WTC11 (cell line): ENCODE results near the gene MAMDC2. TPM values are rescaled to one million over a fixed set of nuclear protein-coding genes. Genes with fewer than 3 reads are reported as not detected.

Source experiments
- ATAC-seq: fragments of 200-7000 bp; cut with Tn5 transposase; 2 replicates; pipeline ENCODE4 v1.10.0; 2021; ENCODE audit warnings: mild to moderate bottlenecking, moderate library complexity
- CTCF ChIA-PET: fragments of 300-600 bp; sonication (Branson Sonifier 250); formaldehyde crosslinking; loops from one replicate; lab custom pipeline; 2021; ENCODE audit warnings: antibody characterized with exemption; lab: Charles Lee
- POLR2A ChIA-PET: fragments of 350-600 bp; sonication (Branson Sonifier 250); formaldehyde crosslinking; loops from one replicate; lab custom pipeline; 2021; ENCODE audit warnings: antibody characterized with exemption; lab: Charles Lee
- DNase-seq: peaks from one replicate; pipeline ENCODE4 v3.0.0; 2021; ENCODE audit warnings: low spot score
- H3K27ac Mint-ChIP-seq: 2 replicates; pipeline ENCODE4 v1.8.0; 2021; ENCODE audit warnings: mixed read lengths
- H3K27me3 Mint-ChIP-seq: 2 replicates; pipeline ENCODE4 v1.8.0; 2021; ENCODE audit warnings: low read depth, mild to moderate bottlenecking, moderate library complexity, mixed read lengths
- H3K36me3 Mint-ChIP-seq: 2 replicates; pipeline ENCODE4 v1.8.0; 2021; ENCODE audit warnings: mixed read lengths
- H3K4me1 Mint-ChIP-seq: 2 replicates; pipeline ENCODE4 v1.8.0; 2022; ENCODE audit warnings: mixed read lengths
- H3K4me3 Mint-ChIP-seq: 2 replicates; pipeline ENCODE4 v1.8.0; 2021; ENCODE audit warnings: mild to moderate bottlenecking, moderate library complexity, mixed read lengths
- H3K9me3 Mint-ChIP-seq: 2 replicates; pipeline ENCODE4 v1.8.0; 2021; ENCODE audit warnings: mixed read lengths
- ELF4 ChIP-seq: sonication (generic); formaldehyde crosslinking; IDR thresholded peaks from 2 replicates; pipeline ENCODE4 v1.8.1; 2022; ENCODE audit warnings: low read depth, mild to moderate bottlenecking, moderate library complexity, missing genetic modification reagents
- FOXJ3 ChIP-seq: sonication (generic); formaldehyde crosslinking; IDR thresholded peaks from 2 replicates; pipeline ENCODE4 v1.9.0; 2021; ENCODE audit warnings: missing genetic modification reagents, mild to moderate bottlenecking, borderline replicate concordance
- HMGA2 ChIP-seq: fragments of 250-450 bp; sonication (Bioruptor Pico); IDR thresholded peaks from 2 replicates; pipeline ENCODE4 v1.4.0; 2021; ENCODE audit warnings: mild to moderate bottlenecking, moderate library complexity
- MXD4 ChIP-seq: fragments of 250-450 bp; sonication (Bioruptor Pico); IDR thresholded peaks from 2 replicates; pipeline ENCODE4 v1.8.0; 2021; ENCODE audit warnings: mild to moderate bottlenecking, moderate library complexity, borderline replicate concordance
- NFATC4 ChIP-seq: fragments of 250-450 bp; sonication (Bioruptor Pico); IDR thresholded peaks from 2 replicates; pipeline ENCODE4 v1.9.0; 2021; ENCODE audit warnings: mild to moderate bottlenecking
- NR1H2 ChIP-seq: sonication (generic); formaldehyde crosslinking; IDR thresholded peaks from 2 replicates; pipeline ENCODE4 v1.9.0; 2021; ENCODE audit warnings: mild to moderate bottlenecking, moderate library complexity, missing genetic modification reagents
- PRRX2 ChIP-seq: fragments of 250-450 bp; sonication (Bioruptor Pico); IDR thresholded peaks from 2 replicates; pipeline ENCODE4 v1.8.0; 2021; ENCODE audit warnings: mild to moderate bottlenecking
- RELA ChIP-seq: sonication (generic); formaldehyde crosslinking; IDR thresholded peaks from 2 replicates; pipeline ENCODE4 v1.8.1; 2022; ENCODE audit warnings: missing genetic modification reagents, mild to moderate bottlenecking, borderline replicate concordance
- TCF7 ChIP-seq: sonication (generic); formaldehyde crosslinking; IDR thresholded peaks from 2 replicates; pipeline ENCODE4 v1.8.0; 2022; ENCODE audit warnings: mild to moderate bottlenecking, low read depth, missing genetic modification reagents, moderate library complexity
- TEAD4 ChIP-seq: sonication (generic); formaldehyde crosslinking; IDR thresholded peaks from 2 replicates; pipeline ENCODE4 v1.8.0; 2022; ENCODE audit warnings: mild to moderate bottlenecking, missing genetic modification reagents
- ZBTB21 ChIP-seq: sonication (generic); formaldehyde crosslinking; IDR thresholded peaks from 2 replicates; pipeline ENCODE4 v1.8.1; 2023; ENCODE audit warnings: mild to moderate bottlenecking, missing genetic modification reagents, borderline replicate concordance
- ZNF263 ChIP-seq: sonication (generic); formaldehyde crosslinking; IDR thresholded peaks from 2 replicates; pipeline ENCODE4 v1.8.1; 2022; ENCODE audit warnings: low read depth, mild to moderate bottlenecking, moderate library complexity, missing genetic modification reagents
- ZNF396 ChIP-seq: fragments of 250-450 bp; sonication (Bioruptor Pico); IDR thresholded peaks from 2 replicates; pipeline ENCODE4 v1.8.0; 2021; ENCODE audit warnings: mild to moderate bottlenecking, moderate library complexity, borderline replicate concordance
- ZNF532 ChIP-seq: fragments of 250-450 bp; sonication (Bioruptor Pico); IDR thresholded peaks from 2 replicates; pipeline ENCODE4 v1.9.0; 2021; ENCODE audit warnings: mild to moderate bottlenecking, borderline replicate concordance
- total RNA-seq: library from RNA; stranded (reverse); gene quantifications from 3 replicates; pipeline ENCODE4 v1.2.3, GENCODE V29; 2021
- TF ChIP-seq, protein P1 (sequence below): sonication (generic); formaldehyde crosslinking; IDR thresholded peaks from 2 replicates; pipeline ENCODE4 v1.8.0; 2023; ENCODE audit warnings: missing genetic modification reagents, mild to moderate bottlenecking, borderline replicate concordance
- TF ChIP-seq, protein P2 (sequence below): fragments of 250-450 bp; sonication (Bioruptor Pico); IDR thresholded peaks from 2 replicates; pipeline ENCODE4 v1.9.0; 2021; ENCODE audit warnings: mild to moderate bottlenecking
- TF ChIP-seq, protein P3 (sequence below): sonication (generic); formaldehyde crosslinking; IDR thresholded peaks from 2 replicates; pipeline ENCODE4 v1.8.1; 2022; ENCODE audit warnings: missing genetic modification reagents, borderline replicate concordance
- TF ChIP-seq, protein P4 (sequence below): sonication (generic); formaldehyde crosslinking; IDR thresholded peaks from 2 replicates; pipeline ENCODE4 v1.8.0; 2022; ENCODE audit warnings: mild to moderate bottlenecking, missing genetic modification reagents

Gene MAMDC2
- total RNA-seq, 1 experiment from 2014 or later = 6.0 TPM

DNA sequence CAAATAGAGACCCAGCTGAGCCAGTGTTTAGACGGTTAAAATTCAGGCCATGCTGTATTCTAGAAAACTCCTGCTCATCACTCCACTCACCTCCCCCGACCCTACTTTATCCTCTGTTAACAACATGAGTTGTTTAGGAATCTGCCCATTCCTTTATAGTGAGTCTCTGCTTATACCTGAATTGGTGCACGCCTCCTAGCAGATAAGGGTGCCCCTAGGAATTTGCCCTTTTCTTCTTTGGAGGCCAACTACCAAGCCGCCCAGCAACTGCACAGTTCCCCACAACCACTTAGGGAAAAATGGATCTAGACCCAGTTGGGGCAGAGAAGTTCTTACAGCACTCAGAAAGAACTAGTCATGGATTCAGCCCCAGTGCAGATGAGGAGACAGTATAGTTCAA, 102.3 kb downstream of the MAMDC2 start:
- H3K4me3 Mint-ChIP-seq = no peak overlapping the region
- H3K36me3 Mint-ChIP-seq = no peaks in the 10 kb centered on the region
- POLR2A ChIA-PET = no interaction called here
- no peaks in the 10 kb centered on the region for H3K27me3 Mint-ChIP-seq
- no peak overlapping the region for H3K27ac Mint-ChIP-seq
- ATAC-seq = no peak
- no peaks in the 10 kb centered on the region for H3K4me1 Mint-ChIP-seq
- TF ChIP-seq, protein P1, sequence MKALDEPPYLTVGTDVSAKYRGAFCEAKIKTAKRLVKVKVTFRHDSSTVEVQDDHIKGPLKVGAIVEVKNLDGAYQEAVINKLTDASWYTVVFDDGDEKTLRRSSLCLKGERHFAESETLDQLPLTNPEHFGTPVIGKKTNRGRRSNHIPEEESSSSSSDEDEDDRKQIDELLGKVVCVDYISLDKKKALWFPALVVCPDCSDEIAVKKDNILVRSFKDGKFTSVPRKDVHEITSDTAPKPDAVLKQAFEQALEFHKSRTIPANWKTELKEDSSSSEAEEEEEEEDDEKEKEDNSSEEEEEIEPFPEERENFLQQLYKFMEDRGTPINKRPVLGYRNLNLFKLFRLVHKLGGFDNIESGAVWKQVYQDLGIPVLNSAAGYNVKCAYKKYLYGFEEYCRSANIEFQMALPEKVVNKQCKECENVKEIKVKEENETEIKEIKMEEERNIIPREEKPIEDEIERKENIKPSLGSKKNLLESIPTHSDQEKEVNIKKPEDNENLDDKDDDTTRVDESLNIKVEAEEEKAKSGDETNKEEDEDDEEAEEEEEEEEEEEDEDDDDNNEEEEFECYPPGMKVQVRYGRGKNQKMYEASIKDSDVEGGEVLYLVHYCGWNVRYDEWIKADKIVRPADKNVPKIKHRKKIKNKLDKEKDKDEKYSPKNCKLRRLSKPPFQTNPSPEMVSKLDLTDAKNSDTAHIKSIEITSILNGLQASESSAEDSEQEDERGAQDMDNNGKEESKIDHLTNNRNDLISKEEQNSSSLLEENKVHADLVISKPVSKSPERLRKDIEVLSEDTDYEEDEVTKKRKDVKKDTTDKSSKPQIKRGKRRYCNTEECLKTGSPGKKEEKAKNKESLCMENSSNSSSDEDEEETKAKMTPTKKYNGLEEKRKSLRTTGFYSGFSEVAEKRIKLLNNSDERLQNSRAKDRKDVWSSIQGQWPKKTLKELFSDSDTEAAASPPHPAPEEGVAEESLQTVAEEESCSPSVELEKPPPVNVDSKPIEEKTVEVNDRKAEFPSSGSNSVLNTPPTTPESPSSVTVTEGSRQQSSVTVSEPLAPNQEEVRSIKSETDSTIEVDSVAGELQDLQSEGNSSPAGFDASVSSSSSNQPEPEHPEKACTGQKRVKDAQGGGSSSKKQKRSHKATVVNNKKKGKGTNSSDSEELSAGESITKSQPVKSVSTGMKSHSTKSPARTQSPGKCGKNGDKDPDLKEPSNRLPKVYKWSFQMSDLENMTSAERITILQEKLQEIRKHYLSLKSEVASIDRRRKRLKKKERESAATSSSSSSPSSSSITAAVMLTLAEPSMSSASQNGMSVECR (CRISPR knock-in tag) = no peak
- TF ChIP-seq FOXJ3 (no peak), TEAD4 (CRISPR knock-in tag) (no peak), NR1H2 (CRISPR knock-in tag) (no peak), MXD4 (CRISPR knock-in tag) (no peak), ZNF532 (CRISPR knock-in tag) (no peak), RELA (CRISPR knock-in tag) (no peak), ZNF396 (CRISPR knock-in tag) (no peak), HMGA2 (CRISPR knock-in tag) (no peak), PRRX2 (CRISPR knock-in tag) (no peak), ZBTB21 (CRISPR knock-in tag) (no peak), ZNF263 (CRISPR knock-in tag) (no peak), TCF7 (no peak), NFATC4 (CRISPR knock-in tag) (no peak), ELF4 (CRISPR knock-in tag) (no peak)
- TF ChIP-seq, protein P2, sequence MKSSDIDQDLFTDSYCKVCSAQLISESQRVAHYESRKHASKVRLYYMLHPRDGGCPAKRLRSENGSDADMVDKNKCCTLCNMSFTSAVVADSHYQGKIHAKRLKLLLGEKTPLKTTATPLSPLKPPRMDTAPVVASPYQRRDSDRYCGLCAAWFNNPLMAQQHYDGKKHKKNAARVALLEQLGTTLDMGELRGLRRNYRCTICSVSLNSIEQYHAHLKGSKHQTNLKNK = no peak
- TF ChIP-seq, protein P3, sequence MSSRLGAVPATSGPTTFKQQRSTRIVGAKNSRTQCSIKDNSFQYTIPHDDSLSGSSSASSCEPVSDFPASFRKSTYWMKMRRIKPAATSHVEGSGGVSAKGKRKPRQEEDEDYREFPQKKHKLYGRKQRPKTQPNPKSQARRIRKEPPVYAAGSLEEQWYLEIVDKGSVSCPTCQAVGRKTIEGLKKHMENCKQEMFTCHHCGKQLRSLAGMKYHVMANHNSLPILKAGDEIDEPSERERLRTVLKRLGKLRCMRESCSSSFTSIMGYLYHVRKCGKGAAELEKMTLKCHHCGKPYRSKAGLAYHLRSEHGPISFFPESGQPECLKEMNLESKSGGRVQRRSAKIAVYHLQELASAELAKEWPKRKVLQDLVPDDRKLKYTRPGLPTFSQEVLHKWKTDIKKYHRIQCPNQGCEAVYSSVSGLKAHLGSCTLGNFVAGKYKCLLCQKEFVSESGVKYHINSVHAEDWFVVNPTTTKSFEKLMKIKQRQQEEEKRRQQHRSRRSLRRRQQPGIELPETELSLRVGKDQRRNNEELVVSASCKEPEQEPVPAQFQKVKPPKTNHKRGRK = no peak
- TF ChIP-seq, protein P4, sequence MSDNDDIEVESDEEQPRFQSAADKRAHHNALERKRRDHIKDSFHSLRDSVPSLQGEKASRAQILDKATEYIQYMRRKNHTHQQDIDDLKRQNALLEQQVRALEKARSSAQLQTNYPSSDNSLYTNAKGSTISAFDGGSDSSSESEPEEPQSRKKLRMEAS = no peak
- DNase-seq = no peak
- no peaks in the 10 kb centered on the region for H3K9me3 Mint-ChIP-seq
- CTCF ChIA-PET = no interaction called here
